Measurements from ENCODE around the gene MTMR4.

DNA sequence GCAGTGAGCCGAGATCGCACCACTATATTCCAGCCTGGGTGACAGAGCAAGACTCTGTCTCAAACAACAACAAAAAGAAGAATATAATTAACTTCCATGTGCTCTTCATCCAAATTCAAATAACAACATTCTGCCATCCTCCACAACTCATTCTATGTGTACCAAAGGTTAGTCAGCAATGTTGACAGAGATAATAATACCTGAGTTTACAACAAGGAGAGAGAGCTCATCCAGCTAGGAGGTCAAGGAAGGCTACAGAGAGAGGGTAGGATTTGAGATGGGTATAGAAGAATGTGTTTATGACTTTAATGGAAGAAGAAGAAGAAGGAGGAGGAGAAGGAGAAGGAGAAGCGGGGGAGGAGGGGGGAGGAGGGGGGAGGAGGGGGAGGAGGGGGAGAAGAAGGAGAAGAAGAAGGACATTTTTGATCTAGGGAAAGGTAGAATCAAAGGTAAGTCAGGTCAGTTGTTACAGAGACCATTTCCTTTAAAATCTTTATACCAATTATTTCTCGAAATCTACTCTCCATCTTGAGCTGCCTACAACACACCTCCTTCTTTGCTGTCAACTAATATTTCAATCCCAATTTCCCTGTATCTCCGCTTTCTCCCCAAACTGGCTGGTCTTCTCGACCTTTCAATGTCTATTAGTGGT lies 16.1 kb downstream of the MTMR4 start:
- TF ChIP-seq, protein P1, sequence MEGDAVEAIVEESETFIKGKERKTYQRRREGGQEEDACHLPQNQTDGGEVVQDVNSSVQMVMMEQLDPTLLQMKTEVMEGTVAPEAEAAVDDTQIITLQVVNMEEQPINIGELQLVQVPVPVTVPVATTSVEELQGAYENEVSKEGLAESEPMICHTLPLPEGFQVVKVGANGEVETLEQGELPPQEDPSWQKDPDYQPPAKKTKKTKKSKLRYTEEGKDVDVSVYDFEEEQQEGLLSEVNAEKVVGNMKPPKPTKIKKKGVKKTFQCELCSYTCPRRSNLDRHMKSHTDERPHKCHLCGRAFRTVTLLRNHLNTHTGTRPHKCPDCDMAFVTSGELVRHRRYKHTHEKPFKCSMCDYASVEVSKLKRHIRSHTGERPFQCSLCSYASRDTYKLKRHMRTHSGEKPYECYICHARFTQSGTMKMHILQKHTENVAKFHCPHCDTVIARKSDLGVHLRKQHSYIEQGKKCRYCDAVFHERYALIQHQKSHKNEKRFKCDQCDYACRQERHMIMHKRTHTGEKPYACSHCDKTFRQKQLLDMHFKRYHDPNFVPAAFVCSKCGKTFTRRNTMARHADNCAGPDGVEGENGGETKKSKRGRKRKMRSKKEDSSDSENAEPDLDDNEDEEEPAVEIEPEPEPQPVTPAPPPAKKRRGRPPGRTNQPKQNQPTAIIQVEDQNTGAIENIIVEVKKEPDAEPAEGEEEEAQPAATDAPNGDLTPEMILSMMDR (IDR thresholded peaks at IDR 0.05 in 2 of 3, conservative IDR thresholded peaks at IDR 0.05 in 1 of 3; ENCODE audit: borderline replicate concordance in 1 of 3, insufficient read depth in 1 of 3, low read depth in 2 of 3, low read length in 2 of 3), result no peak
- TF ChIP-seq, protein P2, sequence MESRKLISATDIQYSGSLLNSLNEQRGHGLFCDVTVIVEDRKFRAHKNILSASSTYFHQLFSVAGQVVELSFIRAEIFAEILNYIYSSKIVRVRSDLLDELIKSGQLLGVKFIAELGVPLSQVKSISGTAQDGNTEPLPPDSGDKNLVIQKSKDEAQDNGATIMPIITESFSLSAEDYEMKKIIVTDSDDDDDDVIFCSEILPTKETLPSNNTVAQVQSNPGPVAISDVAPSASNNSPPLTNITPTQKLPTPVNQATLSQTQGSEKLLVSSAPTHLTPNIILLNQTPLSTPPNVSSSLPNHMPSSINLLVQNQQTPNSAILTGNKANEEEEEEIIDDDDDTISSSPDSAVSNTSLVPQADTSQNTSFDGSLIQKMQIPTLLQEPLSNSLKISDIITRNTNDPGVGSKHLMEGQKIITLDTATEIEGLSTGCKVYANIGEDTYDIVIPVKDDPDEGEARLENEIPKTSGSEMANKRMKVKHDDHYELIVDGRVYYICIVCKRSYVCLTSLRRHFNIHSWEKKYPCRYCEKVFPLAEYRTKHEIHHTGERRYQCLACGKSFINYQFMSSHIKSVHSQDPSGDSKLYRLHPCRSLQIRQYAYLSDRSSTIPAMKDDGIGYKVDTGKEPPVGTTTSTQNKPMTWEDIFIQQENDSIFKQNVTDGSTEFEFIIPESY (IDR thresholded peaks at IDR 0.05; ENCODE audit: extremely low read depth, insufficient replicate concordance, low read length), result no peak
- no peak for TF ChIP-seq EZH2phosphoT487 (IDR thresholded peaks at IDR 0.05; ENCODE audit: borderline replicate concordance)
